GM12878 (cell line): ENCODE data around the gene GALNT6. TPM values are rescaled to one million over a fixed set of nuclear protein-coding genes. Genes with fewer than 3 reads are reported as not detected.

ENCODE experiments used
- ATAC-seq: fragments of 200-7000 bp; cut with Tn5 transposase; 3 replicates; pipeline ENCODE4 v1.9.1; 2020; ENCODE audit warnings: mild to moderate bottlenecking, moderate library complexity
- BruUV-seq: library from RNA; stranded (reverse); fragments of 400-500 nt; replicated peaks from 2 replicates; lab custom pipeline; 2021; lab: Mats Ljungman, UMichigan
- CTCF ChIA-PET: fragments of 300-600 bp; sonication (Branson Sonifier 250); formaldehyde crosslinking; extraction: SDS; loops from one replicate; lab custom pipeline; 2021; ENCODE audit warnings: inconsistent platforms; lab: Yijun Ruan, JAX
- POLR2A ChIA-PET: fragments of 350-600 bp; formaldehyde crosslinking; extraction: SDS; loops from one replicate; lab custom pipeline; 2021; ENCODE audit warnings: inconsistent platforms; lab: Charles Lee
- RAD21 ChIA-PET: fragments of 300-600 bp; sonication (Branson Sonifier 250); formaldehyde crosslinking; loops from one replicate; lab custom pipeline; 2023; ENCODE audit warnings: antibody characterized with exemption; ENCODE audit not compliant: unreplicated experiment; lab: Charles Lee
- SMC1A ChIA-PET: fragments of 300-600 bp; sonication (Branson Sonifier 250); formaldehyde crosslinking; loops from one replicate; lab custom pipeline; 2023; ENCODE audit not compliant: unreplicated experiment, uncharacterized antibody; lab: Charles Lee
- DNase-seq: peaks from one replicate; pipeline ENCODE4 v3.0.0-alpha.2; 2011; ENCODE audit warnings: low read depth, low spot score
- FAIRE-seq: peaks from 3 replicates; lab custom pipeline; 2011; peaks lifted over from hg19 to GRCh38; lab: Jason Lieb, UNC
- H2AFZ ChIP-seq: 2 replicates; pipeline ENCODE4 v1.6.0; 2011; ENCODE audit warnings: low read depth, low read length, control low read depth; ENCODE audit not compliant: control insufficient read depth
- H3K27ac ChIP-seq: 2 replicates; pipeline ENCODE4 v1.5.1; 2011; ENCODE audit warnings: control low read depth; ENCODE audit not compliant: control insufficient read depth, insufficient read depth
- H3K27me3 ChIP-seq, 2 experiments: replicated peaks in 1 of 2; 2 replicates each; pipeline versions ENCODE4 v1.6.0 to v1.6.1; 2011; ENCODE audit warnings: low read length in 1 of 2; ENCODE audit not compliant: control insufficient read depth in 2 of 2, insufficient read depth in 2 of 2
- H3K36me3 ChIP-seq, 2 experiments: 2 replicates each; pipeline ENCODE4 v1.5.1; 2011; ENCODE audit warnings: low read length in 1 of 2; ENCODE audit not compliant: control insufficient read depth in 2 of 2, insufficient read depth in 2 of 2
- H3K4me1 ChIP-seq: 2 replicates; pipeline ENCODE4 v1.6.1; 2011; ENCODE audit warnings: mild to moderate bottlenecking, low read length, moderate library complexity, mixed read lengths; ENCODE audit not compliant: control insufficient read depth, insufficient read depth
- H3K4me2 ChIP-seq: 2 replicates; pipeline ENCODE4 v1.6.0; 2011; ENCODE audit warnings: control low read depth; ENCODE audit not compliant: control insufficient read depth, insufficient read depth
- H3K4me3 ChIP-seq: fragments of 200-600 bp; sonication (generic); 2 replicates; pipeline ENCODE4 v1.5.1; 2016
- H3K79me2 ChIP-seq: 2 replicates; pipeline ENCODE4 v1.6.0; 2011; ENCODE audit warnings: low read length; ENCODE audit not compliant: control insufficient read depth, insufficient read depth
- H3K9ac ChIP-seq: 2 replicates; pipeline ENCODE4 v1.8.0; 2011; ENCODE audit warnings: low read length, control low read depth, mixed read lengths; ENCODE audit not compliant: control insufficient read depth, insufficient read depth
- H3K9me3 ChIP-seq: replicated peaks from 3 replicates; pipeline ENCODE4 v1.5.1; 2011; ENCODE audit warnings: mild to moderate bottlenecking, low read length; ENCODE audit not compliant: control insufficient read depth, insufficient read depth
- H4K20me1 ChIP-seq: 2 replicates; pipeline ENCODE4 v1.6.0; 2011; ENCODE audit not compliant: control insufficient read depth, insufficient read depth
- BRCA1 ChIP-seq: IDR thresholded peaks from 2 replicates; pipeline ENCODE4 v1.6.1; 2011; ENCODE audit warnings: low read depth, low read length, improper control_type of control experiment
- CEBPB ChIP-seq, 2 experiments: fragments of 150-350 bp in 1 of 2; IDR thresholded peaks; 2 replicates each; pipeline ENCODE4 v1.6.1; 2012 to 2014; ENCODE audit warnings: low read depth in 2 of 2, low read length in 2 of 2, borderline replicate concordance in 1 of 2, inconsistent platforms in 1 of 2
- CREB1 ChIP-seq: IDR thresholded peaks from 2 replicates; pipeline ENCODE4 v1.6.1; 2012; ENCODE audit warnings: low read depth, mild to moderate bottlenecking, inconsistent platforms
- JUNB ChIP-seq: IDR thresholded peaks from 2 replicates; pipeline ENCODE4 v1.6.1; 2016; ENCODE audit warnings: antibody characterized with exemption, mild to moderate bottlenecking
- MYB ChIP-seq: fragments of 150-350 bp; IDR thresholded peaks from 2 replicates; pipeline ENCODE4 v1.6.1; 2014; ENCODE audit warnings: mild to moderate bottlenecking, low read depth, low read length, borderline replicate concordance
- NFYB ChIP-seq: IDR thresholded peaks from 2 replicates; pipeline ENCODE4 v1.6.1; 2011; ENCODE audit warnings: low read depth, mild to moderate bottlenecking, low read length, improper control_type of control experiment, moderate library complexity; ENCODE audit not compliant: insufficient read depth
- ZNF622 ChIP-seq: fragments of 450-650 bp; IDR thresholded peaks from 2 replicates; pipeline ENCODE4 v1.6.1; 2017; ENCODE audit warnings: mild to moderate bottlenecking, inconsistent platforms
- WGBS: methylation state at CpG from one replicate; pipeline ENCODE4 v1.1.6; 2016; ENCODE audit warnings: low lambda C conversion rate; ENCODE audit not compliant: insufficient replicate concordance, insufficient coverage; ENCODE audit errors: missing lambda C conversion rate; 5-methylcytosine and 5-hydroxymethylcytosine counted together
- in situ Hi-C: fragments of 300-500 bp; cut with MboI; formaldehyde crosslinking; loops from 9 replicates; pipeline ENCODE4 v1.14.3; 2018; ENCODE audit warnings: mixed read lengths
- intact Hi-C: fragments of 100-400 bp; cut with micrococcal nuclease; formaldehyde crosslinking; loops from one replicate; pipeline ENCODE4 v1.14.2; 2022; ENCODE audit not compliant: unreplicated experiment
- polyA plus RNA-seq, 11 experiments: library from polyadenylated mRNA; depleted of rRNA in 4 of 11; unstranded in 6 of 11; stranded (reverse) in 5 of 11; fragments of >200 nt; fragmentation: Nextera tagmentation in 4 of 11; fragmentation: Illumina TruSeq in 1 of 11; extraction: Ambion mirVana in 4 of 11; extraction: Trizol in 1 of 11; gene quantifications; 1 replicate in 1 of 11; 2 replicates in 10 of 11; pipeline versions ENCODE4 v1.2.1 to v1.2.3, GENCODE V29; 2011 to 2016; ENCODE audit warnings: inconsistent platforms in 2 of 11, missing spikeins in 2 of 11, low read depth in 1 of 11
- total RNA-seq, 4 experiments: library from RNA; depleted of rRNA in 3 of 4; stranded (reverse); fragments of >200 nt in 3 of 4; fragmentation: Illumina TruSeq in 1 of 4; extraction: Trizol in 1 of 4; gene quantifications; 2 replicates each; pipeline versions ENCODE4 v1.2.1 to v1.2.3, GENCODE V29; 2013 to 2021
- TF ChIP-seq, protein P1 (sequence below): IDR thresholded peaks from 2 replicates; pipeline ENCODE4 v1.6.1; 2012; ENCODE audit warnings: mild to moderate bottlenecking, low read depth, low read length
- TF ChIP-seq, protein P2 (sequence below): IDR thresholded peaks from 2 replicates; pipeline ENCODE4 v1.6.1; 2011; ENCODE audit warnings: low read depth, low read length, improper control_type of control experiment, borderline replicate concordance

GALNT6 gene
- total and polyA plus RNA-seq, 10 of the 15 experiments (the other 5 are each of a cell fraction or from before 2014, with no cell fraction given): 6.6 to 40.4 (median 23.7) TPM

DNA sequence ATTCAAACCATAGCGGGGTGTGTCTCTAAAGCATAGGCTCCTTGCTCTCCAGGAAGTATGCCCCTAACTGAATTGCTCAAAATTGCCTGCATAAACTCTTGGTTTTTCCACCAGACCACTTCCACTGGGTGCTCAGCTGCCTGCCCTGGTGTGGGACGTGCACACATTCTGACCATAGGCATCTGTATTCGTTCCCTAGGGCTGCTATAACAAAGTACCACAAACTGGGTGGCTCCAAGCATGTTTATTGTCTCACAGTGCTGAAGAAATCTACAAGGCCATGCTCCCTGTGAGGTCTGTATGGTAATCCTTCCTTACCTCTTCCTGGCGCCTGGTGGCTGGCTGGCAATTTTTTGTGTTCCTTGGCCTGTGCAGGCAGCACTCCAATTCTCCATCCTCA lies 16.4 kb upstream of the GALNT6 start:
- POLR2A ChIA-PET: no interaction called here
- Histone ChIP-seq H3K27ac (no peak overlapping the region), H2AFZ (no peak overlapping the region), H4K20me1 (no peaks in the 10 kb centered on the region), H3K27me3 (no peaks in the 10 kb centered on the region), H3K4me2 (no peak overlapping the region), H3K4me3 (no peak overlapping the region), H3K4me1 (peaks cover 4% of the 10 kb centered on the region; the same call in 1 of the 2 replicates), H3K9ac (no peak overlapping the region), H3K9me3 (no peaks in the 10 kb centered on the region), H3K79me2 (no peaks in the 10 kb centered on the region)
- in situ Hi-C loops: no loop called here
- BruUV-seq: no TSS peak
- DNase-seq: no peak
- SMC1A ChIA-PET: interaction anchor here (0.6 kb wide), 1 partner anchor 337 kb away, joined by 3 read pairs; no protein-coding TSS in a partner anchor
- 66% methylated on average over 4 of the region's 4 CpGs for WGBS
- RAD21 ChIA-PET: no interaction called here
- no peak for ATAC-seq
- intact Hi-C loops: no loop called here
- CTCF ChIA-PET: interaction anchor here (0.6 kb wide), 1 partner anchor 520 kb away, joined by 3 read pairs; no protein-coding TSS in a partner anchor
- TF ChIP-seq CEBPB (IDR thresholded peaks at IDR 0.05; ENCODE audit: borderline replicate concordance in 1 of 2, low read depth in 2 of 2, low read length in 2 of 2) (no peak), ZNF622 (no peak), NFYB (no peak)
- TF ChIP-seq, all 136 proteins: peak for 0
- H3K36me3 ChIP-seq: no peaks in the 10 kb centered on the region
- FAIRE-seq: no peak

DNA sequence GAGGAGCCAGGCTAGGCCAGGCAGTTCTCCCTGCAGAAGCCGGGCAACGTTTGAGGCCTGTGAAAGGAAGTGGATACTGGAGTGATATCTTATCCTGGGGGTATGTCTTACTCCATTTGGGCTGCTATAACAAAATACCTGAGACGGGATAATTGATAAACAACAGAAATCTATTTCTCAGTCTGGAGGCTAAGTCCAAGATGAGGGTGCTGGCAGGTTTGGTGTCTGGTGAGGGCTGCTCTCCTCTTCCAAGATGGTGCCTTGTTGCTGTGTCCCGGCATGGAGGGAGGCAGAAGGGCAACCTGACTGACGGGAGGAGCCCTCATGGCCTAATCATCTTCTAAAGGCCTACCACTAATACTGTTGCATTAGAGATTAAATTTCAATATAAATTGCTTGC lies 15.7 kb upstream of the GALNT6 start:
- ChIA-PET RAD21 (no interaction called here), SMC1A (no interaction called here)
- in situ Hi-C loops: no loop called here

More for the DNA sequence above, 15.7 kb upstream of the GALNT6 start:
- Histone ChIP-seq H3K9ac (no peak overlapping the region), H3K4me1 (peaks cover 4% of the 10 kb centered on the region; the same call in 1 of the 2 replicates), H2AFZ (no peak overlapping the region), H4K20me1 (no peaks in the 10 kb centered on the region), H3K27ac (no peak overlapping the region), H3K27me3 (no peaks in the 10 kb centered on the region), H3K79me2 (no peaks in the 10 kb centered on the region), H3K4me3 (no peak overlapping the region), H3K36me3 (no peaks in the 10 kb centered on the region), H3K4me2 (no peak overlapping the region), H3K9me3 (no peaks in the 10 kb centered on the region)
- ATAC-seq: no peak
- DNase-seq: no peak
- TF ChIP-seq BRCA1 (no peak), CREB1 (no peak), JUNB (no peak), MYB (no peak)
- TF ChIP-seq, protein P1, sequence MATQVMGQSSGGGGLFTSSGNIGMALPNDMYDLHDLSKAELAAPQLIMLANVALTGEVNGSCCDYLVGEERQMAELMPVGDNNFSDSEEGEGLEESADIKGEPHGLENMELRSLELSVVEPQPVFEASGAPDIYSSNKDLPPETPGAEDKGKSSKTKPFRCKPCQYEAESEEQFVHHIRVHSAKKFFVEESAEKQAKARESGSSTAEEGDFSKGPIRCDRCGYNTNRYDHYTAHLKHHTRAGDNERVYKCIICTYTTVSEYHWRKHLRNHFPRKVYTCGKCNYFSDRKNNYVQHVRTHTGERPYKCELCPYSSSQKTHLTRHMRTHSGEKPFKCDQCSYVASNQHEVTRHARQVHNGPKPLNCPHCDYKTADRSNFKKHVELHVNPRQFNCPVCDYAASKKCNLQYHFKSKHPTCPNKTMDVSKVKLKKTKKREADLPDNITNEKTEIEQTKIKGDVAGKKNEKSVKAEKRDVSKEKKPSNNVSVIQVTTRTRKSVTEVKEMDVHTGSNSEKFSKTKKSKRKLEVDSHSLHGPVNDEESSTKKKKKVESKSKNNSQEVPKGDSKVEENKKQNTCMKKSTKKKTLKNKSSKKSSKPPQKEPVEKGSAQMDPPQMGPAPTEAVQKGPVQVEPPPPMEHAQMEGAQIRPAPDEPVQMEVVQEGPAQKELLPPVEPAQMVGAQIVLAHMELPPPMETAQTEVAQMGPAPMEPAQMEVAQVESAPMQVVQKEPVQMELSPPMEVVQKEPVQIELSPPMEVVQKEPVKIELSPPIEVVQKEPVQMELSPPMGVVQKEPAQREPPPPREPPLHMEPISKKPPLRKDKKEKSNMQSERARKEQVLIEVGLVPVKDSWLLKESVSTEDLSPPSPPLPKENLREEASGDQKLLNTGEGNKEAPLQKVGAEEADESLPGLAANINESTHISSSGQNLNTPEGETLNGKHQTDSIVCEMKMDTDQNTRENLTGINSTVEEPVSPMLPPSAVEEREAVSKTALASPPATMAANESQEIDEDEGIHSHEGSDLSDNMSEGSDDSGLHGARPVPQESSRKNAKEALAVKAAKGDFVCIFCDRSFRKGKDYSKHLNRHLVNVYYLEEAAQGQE: no peak
- TF ChIP-seq, protein P2, sequence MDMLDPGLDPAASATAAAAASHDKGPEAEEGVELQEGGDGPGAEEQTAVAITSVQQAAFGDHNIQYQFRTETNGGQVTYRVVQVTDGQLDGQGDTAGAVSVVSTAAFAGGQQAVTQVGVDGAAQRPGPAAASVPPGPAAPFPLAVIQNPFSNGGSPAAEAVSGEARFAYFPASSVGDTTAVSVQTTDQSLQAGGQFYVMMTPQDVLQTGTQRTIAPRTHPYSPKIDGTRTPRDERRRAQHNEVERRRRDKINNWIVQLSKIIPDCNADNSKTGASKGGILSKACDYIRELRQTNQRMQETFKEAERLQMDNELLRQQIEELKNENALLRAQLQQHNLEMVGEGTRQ: no peak
- no peak for FAIRE-seq
- ChIA-PET CTCF (no interaction called here), POLR2A (no interaction called here)
- 72% methylated on average over 5 of the region's 5 CpGs for WGBS
- BruUV-seq: no TSS peak
- intact Hi-C loops: no loop called here
